CD4-positive, alpha-beta memory T cell (primary cell): Measurements from ENCODE around the gene TADA3. TPM values are rescaled to one million over a fixed set of nuclear protein-coding genes. Genes with fewer than 3 reads are reported as not detected.

Experiments
- CTCF ChIA-PET: fragments of 350-600 bp; sonication (Branson Sonifier 250); formaldehyde crosslinking; loops from one replicate; lab custom pipeline; 2021; ENCODE audit warnings: inconsistent platforms; ENCODE audit not compliant: partially characterized antibody; lab: Charles Lee
- POLR2A ChIA-PET: fragments of 350-600 bp; sonication (Branson Sonifier 250); formaldehyde crosslinking; loops from one replicate; lab custom pipeline; 2021; ENCODE audit not compliant: partially characterized antibody; lab: Charles Lee
- DNase-seq, 5 donors: peaks; one replicate each; pipeline versions ENCODE4 v3.0.0 to v3.0.0-alpha.2; 2020 to 2022; ENCODE audit warnings: mixed read lengths in 1 of 5
- H3K27ac ChIP-seq: one replicate; pipeline ENCODE4 v1.7.0; 2013; ENCODE audit warnings: low read depth, low read length
- H3K27me3 ChIP-seq: 2 replicates; pipeline ENCODE4 v1.7.0; 2013; ENCODE audit warnings: mild to moderate bottlenecking, low read length, moderate library complexity; ENCODE audit not compliant: insufficient read depth
- H3K36me3 ChIP-seq: 2 replicates; pipeline ENCODE4 v1.7.0; 2013; ENCODE audit warnings: mild to moderate bottlenecking, low read length, moderate library complexity; ENCODE audit not compliant: insufficient read depth
- H3K4me1 ChIP-seq: 2 replicates; pipeline ENCODE4 v1.7.0; 2013; ENCODE audit warnings: mild to moderate bottlenecking, low read length, moderate library complexity; ENCODE audit not compliant: insufficient read depth
- H3K4me3 ChIP-seq, 2 donors: one replicate each; pipeline ENCODE4 v1.7.0; 2013; ENCODE audit warnings: low read length in 2 of 2, mild to moderate bottlenecking in 1 of 2
- H3K9me3 ChIP-seq, 2 donors: one replicate each; pipeline ENCODE4 v1.7.0; 2013; ENCODE audit warnings: low read length in 2 of 2, control low read depth in 1 of 2; ENCODE audit not compliant: control insufficient read depth in 1 of 2
- H3K27ac Mint-ChIP-seq, 7 donors: one replicate each; pipeline ENCODE4 v1.8.0; 2020 to 2021; ENCODE audit warnings: mixed read lengths in 7 of 7, mild to moderate bottlenecking in 6 of 7, inconsistent platforms in 3 of 7, moderate library complexity in 3 of 7
- H3K27me3 Mint-ChIP-seq, 2 donors: one replicate each; pipeline ENCODE4 v1.8.0; 2020 to 2021; ENCODE audit warnings: mixed read lengths in 2 of 2
- H3K36me3 Mint-ChIP-seq, 2 donors: one replicate each; pipeline ENCODE4 v1.8.0; 2020 to 2021; ENCODE audit warnings: mixed read lengths in 2 of 2, inconsistent platforms in 1 of 2, mild to moderate bottlenecking in 1 of 2
- H3K4me1 Mint-ChIP-seq, 4 donors: one replicate each; pipeline ENCODE4 v1.8.0; 2020 to 2021; ENCODE audit warnings: mixed read lengths in 4 of 4, mild to moderate bottlenecking in 1 of 4
- H3K4me3 Mint-ChIP-seq, 8 donors: one replicate each; pipeline ENCODE4 v1.8.0; 2020 to 2021; ENCODE audit warnings: mixed read lengths in 8 of 8, mild to moderate bottlenecking in 7 of 8, moderate library complexity in 6 of 8, inconsistent platforms in 3 of 8
- H3K9me3 Mint-ChIP-seq, 8 donors: one replicate each; pipeline ENCODE4 v1.8.0; 2020 to 2021; ENCODE audit warnings: mixed read lengths in 8 of 8, mild to moderate bottlenecking in 5 of 8, inconsistent platforms in 3 of 8, moderate library complexity in 1 of 8
- intact Hi-C: fragments of 100-400 bp; cut with micrococcal nuclease; formaldehyde crosslinking; loops from one replicate; pipeline ENCODE4 v1.15.1; 2023
- polyA plus RNA-seq, 2 donors: library from polyadenylated mRNA; unstranded; fragments of 300-500 nt; fragmentation: Illumina TruSeq; gene quantifications; one replicate each; pipeline ENCODE4 v1.2.3, GENCODE V29; 2021
- total RNA-seq, 2 experiments: library from RNA; stranded (reverse); gene quantifications; one replicate each; pipeline ENCODE4 v1.2.3, GENCODE V29; 2021

TADA3 gene
- total and polyA plus RNA-seq, 4 experiments from 2014 or later: 35.3 to 54.6 (median 39.5) TPM

- H3K4me3 ChIP-seq: peak overlapping the region; percentile 27 to 96
- H3K4me3 Mint-ChIP-seq: peak overlapping the region; percentile 89 to 98 (median 93)
- H3K27me3 Mint-ChIP-seq: no peaks in the 10 kb centered on the region
- DNase-seq: peak in 1 of 5 donors; percentile 42
- peak overlapping the region; percentile 77 for H3K27ac ChIP-seq
- ChIA-PET CTCF (interaction anchor here (0.5 to 4.8 kb wide), 8 partner anchors 10 to 229 kb away, joined by 3 to 17 read pairs (median 4); partner anchors contain the start of genes ARPC4, CRELD1 and OGG1), POLR2A (interaction anchor here (1.1 to 4.2 kb wide), 15 partner anchors 11 to 370 kb away, joined by 3 to 60 read pairs (median 6); partner anchors contain the start of genes ARPC4, CRELD1, JAGN1 and MTMR14)
- peaks cover 27% of the 10 kb centered on the region for H3K36me3 ChIP-seq
- peaks cover 0 to 2% (median 0%) of the 10 kb centered on the region in 8 donors for H3K9me3 Mint-ChIP-seq
- peaks cover 56% of the 10 kb centered on the region for H3K4me1 ChIP-seq
- peak overlapping the region; percentile 90 to 95 (median 92) for H3K27ac Mint-ChIP-seq
- H3K36me3 Mint-ChIP-seq: peaks cover 20 to 54% of the 10 kb centered on the region in 2 donors
- intact Hi-C loops: loop anchor here (5.0 kb wide), 2 partner anchors 410 to 590 kb away; partner anchors contain the start of genes SEC13 and VHL
- H3K27me3 ChIP-seq: no peaks in the 10 kb centered on the region
- peaks cover 39 to 67% (median 53%) of the 10 kb centered on the region in 4 donors for H3K4me1 Mint-ChIP-seq
- no peaks in the 10 kb centered on the region for H3K9me3 ChIP-seq
These were observed 59.5 kb downstream of the TADA3 start for GRCh38 chr3:9732740-9733115.

GRCh38 chr3:9732080-9732739 lies 60.1 kb downstream of the TADA3 start:
- POLR2A ChIA-PET: interaction anchor here (0.7 to 4.2 kb wide), 20 partner anchors 12 to 369 kb away, joined by 3 to 60 read pairs (median 5); partner anchors contain the start of genes ARPC4, CAMK1, CPNE9 and CRELD1
- no peaks in the 10 kb centered on the region for H3K9me3 ChIP-seq
- peak overlapping the region; percentile 27 to 96 for H3K4me3 ChIP-seq
- no peaks in the 10 kb centered on the region for H3K27me3 ChIP-seq
- peaks cover 61% of the 10 kb centered on the region for H3K4me1 ChIP-seq
- peaks cover 44 to 72% (median 59%) of the 10 kb centered on the region in 4 donors for H3K4me1 Mint-ChIP-seq
- peak overlapping the region; percentile 89 to 98 (median 93) for H3K4me3 Mint-ChIP-seq
- DNase-seq: peak; percentile 22 to 59 (median 39)
- H3K27ac ChIP-seq: peak overlapping the region; percentile 77
- H3K36me3 ChIP-seq: peaks cover 22% of the 10 kb centered on the region
- peak overlapping the region; percentile 90 to 95 (median 92) for H3K27ac Mint-ChIP-seq
- CTCF ChIA-PET: interaction anchor here (0.5 to 4.8 kb wide), 8 partner anchors 14 to 228 kb away, joined by 3 to 17 read pairs (median 4); partner anchors contain the start of genes ARPC4, MTMR14 and OGG1
- no peaks in the 10 kb centered on the region for H3K27me3 Mint-ChIP-seq
- intact Hi-C loops: loop anchor here (5.0 kb wide), 2 partner anchors 410 to 590 kb away; partner anchors contain the start of genes SEC13 and VHL
- peaks cover 20 to 50% of the 10 kb centered on the region in 2 donors for H3K36me3 Mint-ChIP-seq
- peaks cover 0 to 2% (median 0%) of the 10 kb centered on the region in 8 donors for H3K9me3 Mint-ChIP-seq

- H3K4me1 ChIP-seq: peaks cover 64% of the 10 kb centered on the region
- CTCF ChIA-PET: interaction anchor here (0.5 to 4.8 kb wide), 10 partner anchors 13 to 95 kb away, joined by 3 to 17 read pairs (median 3); partner anchors contain the start of genes ARPC4, MTMR14 and OGG1
These were observed 60.8 kb downstream of the TADA3 start, which contains the start of gene BRPF1 for GRCh38 chr3:9731206-9732079. Gene BRPF1 (plus strand): TSS chr3:9731735. CDS start chr3:9734141, 2,406 bp downstream.

GRCh38 chr3:9730657-9731205 lies 61.5 kb downstream of the TADA3 start:
- ChIA-PET CTCF (interaction anchor here (0.5 to 4.8 kb wide), 8 partner anchors 18 to 96 kb away, joined by 3 to 17 read pairs (median 3); partner anchors contain the start of genes ARPC4, MTMR14 and OGG1), POLR2A (interaction anchor here (0.7 to 4.2 kb wide), 16 partner anchors 10 to 334 kb away, joined by 3 to 60 read pairs (median 5); partner anchors contain the start of genes ARPC4, CAMK1, CRELD1 and JAGN1)
- H3K4me3 Mint-ChIP-seq: peak overlapping the region; percentile 87 to 95 (median 92)
- no peaks in the 10 kb centered on the region for H3K9me3 ChIP-seq
- peak overlapping the region; percentile 77 for H3K27ac ChIP-seq
- H3K9me3 Mint-ChIP-seq: peaks cover 0 to 2% (median 0%) of the 10 kb centered on the region in 8 donors
- no peak for DNase-seq
- peaks cover 62% of the 10 kb centered on the region for H3K4me1 ChIP-seq
- intact Hi-C loops: loop anchor here (1.0 to 5.0 kb wide), 11 partner anchors 19 to 592 kb away; partner anchors contain the start of genes BRK1, CRELD1, MTMR14 and OGG1
- H3K36me3 Mint-ChIP-seq: peaks cover 11 to 39% of the 10 kb centered on the region in 2 donors
- H3K4me1 Mint-ChIP-seq: peaks cover 44 to 71% (median 59%) of the 10 kb centered on the region in 4 donors
- no peaks in the 10 kb centered on the region for H3K27me3 ChIP-seq
- no peaks in the 10 kb centered on the region for H3K27me3 Mint-ChIP-seq
- peak overlapping the region; percentile 93 to 98 (median 95) for H3K27ac Mint-ChIP-seq
- H3K36me3 ChIP-seq: peaks cover 11% of the 10 kb centered on the region
- peak overlapping the region; percentile 48 to 96 for H3K4me3 ChIP-seq

More at GRCh38 chr3:9731206-9732079, 60.8 kb downstream of the TADA3 start, which contains the start of gene BRPF1:
- Mint-ChIP-seq H3K4me3 (peak within 1 kb of the TSS; percentile 89 to 98 (median 93)), H3K36me3 (peaks cover 14 to 42% of the 10 kb centered on the region in 2 donors), H3K4me1 (peaks cover 47 to 75% (median 59%) of the 10 kb centered on the region in 4 donors), H3K27ac (peak within 1 kb of the TSS; percentile 93 to 98 (median 95)), H3K9me3 (peaks cover 0 to 2% (median 0%) of the 10 kb centered on the region in 8 donors), H3K27me3 (no peaks in the 10 kb centered on the region)
- no peaks in the 10 kb centered on the region for H3K9me3 ChIP-seq
- no peaks in the 10 kb centered on the region for H3K27me3 ChIP-seq
- peak within 1 kb of the TSS; percentile 77 for H3K27ac ChIP-seq
- peak within 1 kb of the TSS; percentile 48 to 96 for H3K4me3 ChIP-seq
- peak; percentile 98 to 100 (median 98) for DNase-seq
- H3K36me3 ChIP-seq: peaks cover 14% of the 10 kb centered on the region
- POLR2A ChIA-PET: interaction anchor here (0.6 to 4.2 kb wide), 20 partner anchors 8 to 368 kb away, joined by 3 to 60 read pairs (median 5); partner anchors contain the start of genes ARPC4, CAMK1, CPNE9 and CRELD1
- intact Hi-C loops: loop anchor here (1.0 to 5.0 kb wide), 11 partner anchors 18 to 591 kb away; partner anchors contain the start of genes BRK1, CRELD1, MTMR14 and OGG1

Other genes with a start within 250 kb of the TADA3 start
- gene LHFPL4, start 238.7 kb downstream of the TADA3 start, total RNA-seq: not detected
- gene LHFPL4, start 238.7 kb downstream of the TADA3 start, polyA plus RNA-seq: under 1 TPM in 1 of 2 donors, not detected in 1; 0.33 TPM
- gene MTMR14, start 143.0 kb downstream of the TADA3 start, total RNA-seq: 10 to 100 TPM; 75.9 to 78.1 TPM
- gene MTMR14, start 143.0 kb downstream of the TADA3 start, polyA plus RNA-seq: 10 to 100 TPM; 51.5 to 88.1 TPM
- under 1 TPM; 0.58 to 0.64 TPM for gene CPNE9, start 88.6 kb downstream of the TADA3 start, total RNA-seq
- not detected for gene CPNE9, start 88.6 kb downstream of the TADA3 start, polyA plus RNA-seq
- gene BRPF1, start 60.7 kb downstream of the TADA3 start, total RNA-seq: 10 to 100 TPM; 40.4 to 40.5 TPM
- gene BRPF1, start 60.7 kb downstream of the TADA3 start, polyA plus RNA-seq: 10 to 100 TPM in 1 of 2 donors, 1 to 10 TPM in 1; 3.0 to 23.3 TPM
- gene OGG1, start 42.5 kb downstream of the TADA3 start, total RNA-seq: 10 to 100 TPM; 40.4 to 46.9 TPM
- gene OGG1, start 42.5 kb downstream of the TADA3 start, polyA plus RNA-seq: 10 to 100 TPM; 29.2 to 31.5 TPM
- gene CAMK1, start 22.5 kb downstream of the TADA3 start, total RNA-seq: 1 to 10 TPM; 2.1 to 2.6 TPM
- 1 to 10 TPM; 3.5 to 5.8 TPM for gene CAMK1, start 22.5 kb downstream of the TADA3 start, polyA plus RNA-seq
- 100 to 1,000 TPM; 164 to 168 TPM for gene ARPC4, start 609 bp upstream of the TADA3 start, total RNA-seq
- gene ARPC4, start 609 bp upstream of the TADA3 start, polyA plus RNA-seq: 100 to 1,000 TPM; 235 to 287 TPM
- 10 to 100 TPM; 81.4 to 91.7 TPM for gene TTLL3, start 17.8 kb upstream of the TADA3 start, total RNA-seq
- 1 to 10 TPM; 3.0 to 5.9 TPM for gene TTLL3, start 17.8 kb upstream of the TADA3 start, polyA plus RNA-seq
- 10 to 100 TPM; 63.3 to 67.6 TPM for gene RPUSD3, start 51.5 kb upstream of the TADA3 start, total RNA-seq
- gene RPUSD3, start 51.5 kb upstream of the TADA3 start, polyA plus RNA-seq: 10 to 100 TPM; 55.2 to 68.4 TPM
- gene CIDEC, start 87.8 kb upstream of the TADA3 start, total RNA-seq: not detected
- gene CIDEC, start 87.8 kb upstream of the TADA3 start, polyA plus RNA-seq: not detected
- gene JAGN1, start 98.1 kb upstream of the TADA3 start, total RNA-seq: 10 to 100 TPM; 26.5 to 29.1 TPM
- 10 to 100 TPM; 40.8 to 48.3 TPM for gene JAGN1, start 98.1 kb upstream of the TADA3 start, polyA plus RNA-seq
- gene IL17RE, start 110.4 kb upstream of the TADA3 start, total RNA-seq: 1 to 10 TPM; 1.5 to 2.4 TPM
- 1 to 10 TPM in 1 of 2 donors, under 1 TPM in 1; 0.65 to 1.6 TPM for gene IL17RE, start 110.4 kb upstream of the TADA3 start, polyA plus RNA-seq
- under 1 TPM; 0.61 to 0.81 TPM for gene IL17RC, start 124.6 kb upstream of the TADA3 start, total RNA-seq
- 1 to 10 TPM; 5.9 to 8.4 TPM for gene IL17RC, start 124.6 kb upstream of the TADA3 start, polyA plus RNA-seq
- 10 to 100 TPM; 47.7 to 58.2 TPM for gene CRELD1, start 141.4 kb upstream of the TADA3 start, total RNA-seq
- 10 to 100 TPM; 17.3 to 28.2 TPM for gene CRELD1, start 141.4 kb upstream of the TADA3 start, polyA plus RNA-seq
- 1 to 10 TPM; 8.2 to 9.8 TPM for gene PRRT3, start 159.9 kb upstream of the TADA3 start, total RNA-seq
- gene PRRT3, start 159.9 kb upstream of the TADA3 start, polyA plus RNA-seq: 1 to 10 TPM; 2.9 to 4.6 TPM
- gene EMC3, start 194.4 kb upstream of the TADA3 start, total RNA-seq: 10 to 100 TPM; 33.4 to 37.9 TPM
- gene EMC3, start 194.4 kb upstream of the TADA3 start, polyA plus RNA-seq: 10 to 100 TPM; 76.5 to 76.8 TPM
- gene FANCD2, start 234.0 kb upstream of the TADA3 start, total RNA-seq: 10 to 100 TPM; 28.1 to 28.3 TPM
- 1 to 10 TPM; 5.3 TPM for gene FANCD2, start 234.0 kb upstream of the TADA3 start, polyA plus RNA-seq